Measurements from ENCODE around the gene RNF208.
"Not testable (repeated sequence)": the region's sequence is repeated elsewhere in the genome, so short reads cannot be mapped to it uniquely, and the experiment has no call there.

The RNF208 gene

DNA sequence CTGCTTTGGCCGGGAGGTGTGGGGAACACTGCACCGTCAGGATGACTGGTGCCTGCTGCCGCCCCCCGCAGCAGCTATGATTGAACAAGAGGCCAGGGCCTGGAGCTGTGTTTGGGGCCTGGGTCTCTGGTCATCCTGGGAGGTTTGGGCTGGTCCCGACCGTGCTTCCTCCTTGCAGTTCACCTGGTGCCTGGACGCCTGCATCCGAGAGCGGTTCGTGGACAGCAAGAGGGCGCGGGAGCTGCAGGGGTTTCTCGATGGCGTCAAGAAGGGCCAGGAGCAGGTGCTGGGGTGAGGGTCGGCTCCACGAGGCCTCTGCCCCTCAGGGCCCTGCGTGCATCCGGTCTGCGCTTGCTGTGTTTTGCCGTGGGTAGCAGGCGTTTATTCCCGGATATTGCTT lies 42.0 kb upstream of the RNF208 start:
- no peaks in the 10 kb centered on the region for H3K27me3 ChIP-seq (ENCODE audit: insufficient read depth, poor library complexity, severe bottlenecking)
- no peak overlapping the region for H3K27ac ChIP-seq (replicated peaks)
- TF ChIP-seq GABPA (IDR thresholded peaks at IDR 0.05; ENCODE audit: low read depth) (no peak), SPI1 (IDR thresholded peaks at IDR 0.05; ENCODE audit: borderline replicate concordance, low read depth) (no peak), POLR2AphosphoS5 (IDR thresholded peaks at IDR 0.05; ENCODE audit: low read depth) (peak; percentile 18; the same call in 1 of the 2 replicates)
- TF ChIP-seq, protein P1, sequence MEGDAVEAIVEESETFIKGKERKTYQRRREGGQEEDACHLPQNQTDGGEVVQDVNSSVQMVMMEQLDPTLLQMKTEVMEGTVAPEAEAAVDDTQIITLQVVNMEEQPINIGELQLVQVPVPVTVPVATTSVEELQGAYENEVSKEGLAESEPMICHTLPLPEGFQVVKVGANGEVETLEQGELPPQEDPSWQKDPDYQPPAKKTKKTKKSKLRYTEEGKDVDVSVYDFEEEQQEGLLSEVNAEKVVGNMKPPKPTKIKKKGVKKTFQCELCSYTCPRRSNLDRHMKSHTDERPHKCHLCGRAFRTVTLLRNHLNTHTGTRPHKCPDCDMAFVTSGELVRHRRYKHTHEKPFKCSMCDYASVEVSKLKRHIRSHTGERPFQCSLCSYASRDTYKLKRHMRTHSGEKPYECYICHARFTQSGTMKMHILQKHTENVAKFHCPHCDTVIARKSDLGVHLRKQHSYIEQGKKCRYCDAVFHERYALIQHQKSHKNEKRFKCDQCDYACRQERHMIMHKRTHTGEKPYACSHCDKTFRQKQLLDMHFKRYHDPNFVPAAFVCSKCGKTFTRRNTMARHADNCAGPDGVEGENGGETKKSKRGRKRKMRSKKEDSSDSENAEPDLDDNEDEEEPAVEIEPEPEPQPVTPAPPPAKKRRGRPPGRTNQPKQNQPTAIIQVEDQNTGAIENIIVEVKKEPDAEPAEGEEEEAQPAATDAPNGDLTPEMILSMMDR (IDR thresholded peaks at IDR 0.05; ENCODE audit: insufficient read depth, low read length) = no peak
- TF ChIP-seq, protein P2, sequence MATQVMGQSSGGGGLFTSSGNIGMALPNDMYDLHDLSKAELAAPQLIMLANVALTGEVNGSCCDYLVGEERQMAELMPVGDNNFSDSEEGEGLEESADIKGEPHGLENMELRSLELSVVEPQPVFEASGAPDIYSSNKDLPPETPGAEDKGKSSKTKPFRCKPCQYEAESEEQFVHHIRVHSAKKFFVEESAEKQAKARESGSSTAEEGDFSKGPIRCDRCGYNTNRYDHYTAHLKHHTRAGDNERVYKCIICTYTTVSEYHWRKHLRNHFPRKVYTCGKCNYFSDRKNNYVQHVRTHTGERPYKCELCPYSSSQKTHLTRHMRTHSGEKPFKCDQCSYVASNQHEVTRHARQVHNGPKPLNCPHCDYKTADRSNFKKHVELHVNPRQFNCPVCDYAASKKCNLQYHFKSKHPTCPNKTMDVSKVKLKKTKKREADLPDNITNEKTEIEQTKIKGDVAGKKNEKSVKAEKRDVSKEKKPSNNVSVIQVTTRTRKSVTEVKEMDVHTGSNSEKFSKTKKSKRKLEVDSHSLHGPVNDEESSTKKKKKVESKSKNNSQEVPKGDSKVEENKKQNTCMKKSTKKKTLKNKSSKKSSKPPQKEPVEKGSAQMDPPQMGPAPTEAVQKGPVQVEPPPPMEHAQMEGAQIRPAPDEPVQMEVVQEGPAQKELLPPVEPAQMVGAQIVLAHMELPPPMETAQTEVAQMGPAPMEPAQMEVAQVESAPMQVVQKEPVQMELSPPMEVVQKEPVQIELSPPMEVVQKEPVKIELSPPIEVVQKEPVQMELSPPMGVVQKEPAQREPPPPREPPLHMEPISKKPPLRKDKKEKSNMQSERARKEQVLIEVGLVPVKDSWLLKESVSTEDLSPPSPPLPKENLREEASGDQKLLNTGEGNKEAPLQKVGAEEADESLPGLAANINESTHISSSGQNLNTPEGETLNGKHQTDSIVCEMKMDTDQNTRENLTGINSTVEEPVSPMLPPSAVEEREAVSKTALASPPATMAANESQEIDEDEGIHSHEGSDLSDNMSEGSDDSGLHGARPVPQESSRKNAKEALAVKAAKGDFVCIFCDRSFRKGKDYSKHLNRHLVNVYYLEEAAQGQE (IDR thresholded peaks at IDR 0.05; ENCODE audit: insufficient replicate concordance, low read depth) = no peak
- DNase-seq (ENCODE audit: low read depth in 1 of 2, low spot score in 1 of 2) = no peak
- no peak overlapping the region for H3K4me3 ChIP-seq (replicated peaks; ENCODE audit: insufficient read depth, low read length)

DNA sequence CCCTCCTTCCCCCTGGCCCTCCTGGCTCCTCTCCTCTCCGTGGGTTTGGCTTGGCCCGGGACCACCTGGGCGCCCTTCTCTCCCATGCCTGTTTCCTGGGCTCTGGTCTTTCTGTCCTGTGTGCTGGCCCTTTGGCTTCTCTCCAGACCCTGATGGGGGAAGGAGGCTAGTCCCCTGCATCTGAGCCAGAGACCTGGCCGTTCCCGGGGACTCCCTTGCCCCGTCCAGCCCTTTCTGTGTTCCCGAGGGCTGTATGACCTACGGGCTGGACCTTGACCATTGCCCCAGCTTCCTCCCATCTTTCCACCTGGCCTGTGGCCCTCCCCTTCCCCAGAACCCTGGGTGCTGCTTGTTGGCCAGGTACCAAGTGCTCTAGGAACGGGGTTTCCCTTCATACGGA lies 41.5 kb upstream of the RNF208 start:
- no peak overlapping the region for H3K4me3 ChIP-seq (replicated peaks; ENCODE audit: insufficient read depth, low read length)
- H3K27me3 ChIP-seq (ENCODE audit: insufficient read depth, poor library complexity, severe bottlenecking) = no peaks in the 10 kb centered on the region
- no peak for DNase-seq (ENCODE audit: low read depth in 1 of 2, low spot score in 1 of 2)
- no peak overlapping the region for H3K27ac ChIP-seq (replicated peaks)
- TF ChIP-seq GABPA (IDR thresholded peaks at IDR 0.05; ENCODE audit: low read depth) = no peak
- TF ChIP-seq, protein P2 (IDR thresholded peaks at IDR 0.05; ENCODE audit: insufficient replicate concordance, low read depth) = no peak

DNA sequence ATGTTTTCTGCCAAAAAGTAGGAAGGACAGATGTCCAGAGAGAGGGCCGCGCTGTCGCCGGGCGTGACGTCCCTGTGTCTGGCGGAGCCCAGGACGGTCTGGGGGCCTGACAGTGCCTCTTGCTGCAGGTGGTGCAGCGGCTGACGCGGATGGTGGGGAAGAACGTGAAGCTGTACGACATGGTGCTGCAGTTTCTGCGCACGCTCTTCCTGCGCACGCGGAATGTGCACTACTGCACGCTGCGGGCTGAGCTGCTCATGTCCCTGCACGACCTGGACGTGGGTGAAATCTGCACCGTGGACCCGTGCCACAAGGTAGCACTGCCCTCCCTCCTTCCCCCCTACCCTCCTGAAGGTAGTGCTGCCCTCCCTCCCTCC lies 40.9 kb upstream of the RNF208 start:
- no peak for DNase-seq (ENCODE audit: low read depth in 1 of 2, low spot score in 1 of 2)
- Histone ChIP-seq H3K27me3 (ENCODE audit: insufficient read depth, poor library complexity, severe bottlenecking) (no peaks in the 10 kb centered on the region), H3K4me3 (replicated peaks; ENCODE audit: insufficient read depth, low read length) (no peak overlapping the region), H3K27ac (replicated peaks) (no peak overlapping the region)
- TF ChIP-seq, protein P1 (IDR thresholded peaks at IDR 0.05; ENCODE audit: insufficient read depth, low read length) = no peak
- TF ChIP-seq POLR2AphosphoS5 (IDR thresholded peaks at IDR 0.05; ENCODE audit: low read depth) = no peak
- no peak for TF ChIP-seq SPI1 (IDR thresholded peaks at IDR 0.05; ENCODE audit: borderline replicate concordance, low read depth)

DNA sequence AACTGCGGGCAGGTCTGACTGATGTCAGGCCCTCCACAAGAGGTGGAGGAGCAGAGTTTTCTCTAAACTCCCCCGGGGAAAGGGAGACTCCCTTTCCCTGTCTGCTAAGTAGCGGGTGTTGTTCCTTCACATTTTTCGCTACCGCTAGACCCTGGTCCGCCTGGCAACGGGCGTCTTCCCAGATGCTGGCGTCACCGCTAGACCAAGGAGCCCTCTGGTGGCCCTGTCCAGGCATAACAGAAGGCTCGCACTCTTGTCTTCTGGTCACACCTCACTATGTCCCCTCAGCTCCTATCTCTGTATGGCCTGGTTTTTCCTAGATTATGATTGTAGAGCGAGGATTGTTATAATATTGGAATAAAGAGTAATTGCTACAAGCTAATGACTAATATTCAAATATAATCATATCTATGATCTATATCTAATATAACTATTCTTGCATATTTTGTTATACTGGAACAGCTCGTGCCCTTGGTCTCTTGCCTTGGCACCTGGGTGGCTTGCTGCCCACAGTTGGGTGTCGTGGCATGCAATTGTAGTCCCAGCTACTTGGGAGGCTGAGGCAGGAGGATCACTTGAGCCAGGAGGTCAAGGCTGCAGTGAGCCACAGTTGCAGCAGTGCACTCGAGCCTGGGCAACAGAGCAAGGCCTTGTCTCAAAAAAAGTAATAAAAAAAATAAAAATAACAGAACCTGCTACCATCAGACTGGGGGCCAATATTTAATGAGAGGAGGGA lies 40.3 kb upstream of the RNF208 start:
- not testable (repeated sequence) for H3K27ac ChIP-seq (replicated peaks); H3K4me3 ChIP-seq (replicated peaks; ENCODE audit: insufficient read depth, low read length); DNase-seq (ENCODE audit: low read depth in 1 of 2, low spot score in 1 of 2)

DNA sequence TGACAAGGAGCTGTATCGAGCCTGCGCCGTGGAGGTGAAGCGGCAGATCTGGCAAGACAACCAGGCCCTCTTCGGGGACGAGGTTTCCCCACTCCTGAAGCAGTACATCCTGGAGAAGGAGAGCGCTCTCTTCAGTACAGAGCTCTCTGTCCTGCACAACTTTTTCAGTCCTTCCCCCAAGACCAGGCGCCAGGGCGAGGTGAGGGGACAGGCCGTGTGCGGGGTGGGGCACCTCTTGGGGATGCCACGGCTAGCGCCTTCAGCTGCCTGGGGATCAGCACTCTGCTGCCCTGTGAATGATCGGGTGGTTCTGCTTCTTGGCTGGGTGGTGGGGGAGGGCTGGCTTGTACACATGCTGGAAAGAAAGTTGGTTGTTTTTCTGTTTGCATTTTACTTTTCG lies 34.8 kb upstream of the RNF208 start:
- no peak for DNase-seq (ENCODE audit: low read depth in 1 of 2, low spot score in 1 of 2)
- TF ChIP-seq, protein P2 (IDR thresholded peaks at IDR 0.05; ENCODE audit: insufficient replicate concordance, low read depth) = no peak
- TF ChIP-seq, protein P1 (IDR thresholded peaks at IDR 0.05; ENCODE audit: insufficient read depth, low read length) = no peak
- TF ChIP-seq GABPA (IDR thresholded peaks at IDR 0.05; ENCODE audit: low read depth) (no peak), SPI1 (IDR thresholded peaks at IDR 0.05; ENCODE audit: borderline replicate concordance, low read depth) (no peak), POLR2AphosphoS5 (IDR thresholded peaks at IDR 0.05; ENCODE audit: low read depth) (no peak)
- no peak overlapping the region for H3K27ac ChIP-seq (replicated peaks)
- no peaks in the 10 kb centered on the region for H3K27me3 ChIP-seq (ENCODE audit: insufficient read depth, poor library complexity, severe bottlenecking)
- H3K4me3 ChIP-seq (replicated peaks; ENCODE audit: insufficient read depth, low read length) = no peak overlapping the region

More for the DNA sequence above, 40.3 kb upstream of the RNF208 start:
- H3K27me3 ChIP-seq (ENCODE audit: insufficient read depth, poor library complexity, severe bottlenecking) = not testable (repeated sequence)

Data from HL-60 (cell line).